ENCODE results near the gene BCAS4. TPM values are rescaled to one million over a fixed set of nuclear protein-coding genes. Genes with fewer than 3 reads are reported as not detected.

BCAS4 gene
- total RNA-seq, 1 experiment from 2014 or later: 13.5 TPM

- Mint-ChIP-seq H3K4me3 (ENCODE audit: low read depth, unreplicated experiment) (no peak overlapping the region), H3K27me3 (ENCODE audit: unreplicated experiment) (no peaks in the 10 kb centered on the region), H3K9me3 (ENCODE audit: low read depth, unreplicated experiment) (no peaks in the 10 kb centered on the region), H3K4me1 (ENCODE audit: low read depth, unreplicated experiment) (peaks cover 18% of the 10 kb centered on the region), H3K27ac (ENCODE audit: unreplicated experiment) (no peak overlapping the region), H3K36me3 (ENCODE audit: insufficient read depth, unreplicated experiment) (no peaks in the 10 kb centered on the region)
- CTCF ChIA-PET: no interaction called here
- TF ChIP-seq CTCF (IDR thresholded peaks at IDR 0.05; ENCODE audit: unreplicated experiment): no peak
- intact Hi-C loops (cut with micrococcal nuclease; ENCODE audit: unreplicated experiment): no loop called here
- no peak for DNase-seq
- BruUV-seq (replicated peaks): no TSS peak
Measured at GRCh38 chr20:50865591-50865990, 70.7 kb downstream of the BCAS4 start.

- Mint-ChIP-seq H3K4me3 (ENCODE audit: low read depth, unreplicated experiment) (no peak overlapping the region), H3K9me3 (ENCODE audit: low read depth, unreplicated experiment) (no peaks in the 10 kb centered on the region), H3K27me3 (ENCODE audit: unreplicated experiment) (no peaks in the 10 kb centered on the region), H3K36me3 (ENCODE audit: insufficient read depth, unreplicated experiment) (no peaks in the 10 kb centered on the region), H3K27ac (ENCODE audit: unreplicated experiment) (no peak overlapping the region), H3K4me1 (ENCODE audit: low read depth, unreplicated experiment) (peaks cover 18% of the 10 kb centered on the region)
- DNase-seq: no peak
- no TSS peak for BruUV-seq (replicated peaks)
- intact Hi-C loops (cut with micrococcal nuclease; ENCODE audit: unreplicated experiment): no loop called here
- TF ChIP-seq CTCF (IDR thresholded peaks at IDR 0.05; ENCODE audit: unreplicated experiment): no peak
- CTCF ChIA-PET: no interaction called here
Measured at GRCh38 chr20:50866036-50866685, 71.3 kb downstream of the BCAS4 start.

GRCh38 chr20:50866831-50867230, 72.0 kb downstream of the BCAS4 start:
- Mint-ChIP-seq H3K36me3 (ENCODE audit: insufficient read depth, unreplicated experiment) (no peaks in the 10 kb centered on the region), H3K4me3 (ENCODE audit: low read depth, unreplicated experiment) (no peak overlapping the region), H3K9me3 (ENCODE audit: low read depth, unreplicated experiment) (no peaks in the 10 kb centered on the region), H3K4me1 (ENCODE audit: low read depth, unreplicated experiment) (peaks cover 18% of the 10 kb centered on the region), H3K27ac (ENCODE audit: unreplicated experiment) (no peak overlapping the region), H3K27me3 (ENCODE audit: unreplicated experiment) (no peaks in the 10 kb centered on the region)
- CTCF ChIA-PET: no interaction called here
- no peak for DNase-seq
- TF ChIP-seq CTCF (IDR thresholded peaks at IDR 0.05; ENCODE audit: unreplicated experiment): no peak
- BruUV-seq (replicated peaks): no TSS peak
- intact Hi-C loops (cut with micrococcal nuclease; ENCODE audit: unreplicated experiment): no loop called here

DNA sequence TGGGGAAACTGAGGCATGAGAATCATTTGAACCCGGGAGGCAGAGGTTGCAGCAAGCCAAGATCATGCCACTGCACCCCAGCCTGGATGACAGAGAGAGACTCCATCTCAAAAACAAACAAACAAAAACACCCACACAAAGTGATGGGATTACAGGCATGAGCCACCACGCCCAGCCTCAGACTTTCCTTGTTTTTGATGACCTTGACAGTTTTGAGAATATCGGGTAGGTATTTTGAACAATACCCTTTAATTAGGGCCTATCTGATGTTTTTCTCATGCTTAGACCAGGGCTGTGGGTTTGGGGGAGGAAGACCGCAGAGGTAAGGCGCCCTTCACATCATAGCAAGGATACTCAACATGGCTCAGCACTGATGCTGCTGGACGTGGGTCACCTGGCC, 72.9 kb downstream of the BCAS4 start:
- no peak overlapping the region for H3K4me3 Mint-ChIP-seq (ENCODE audit: low read depth, unreplicated experiment)
- no peak for DNase-seq
- no peaks in the 10 kb centered on the region for H3K36me3 Mint-ChIP-seq (ENCODE audit: insufficient read depth, unreplicated experiment)
- H3K27me3 Mint-ChIP-seq (ENCODE audit: unreplicated experiment): no peaks in the 10 kb centered on the region
- no peaks in the 10 kb centered on the region for H3K9me3 Mint-ChIP-seq (ENCODE audit: low read depth, unreplicated experiment)
- no peak overlapping the region for H3K27ac Mint-ChIP-seq (ENCODE audit: unreplicated experiment)
- BruUV-seq (replicated peaks): no TSS peak
- no peak for TF ChIP-seq CTCF (IDR thresholded peaks at IDR 0.05; ENCODE audit: unreplicated experiment)
- H3K4me1 Mint-ChIP-seq (ENCODE audit: low read depth, unreplicated experiment): peaks cover 18% of the 10 kb centered on the region
- intact Hi-C loops (cut with micrococcal nuclease; ENCODE audit: unreplicated experiment): no loop called here
- CTCF ChIA-PET: interaction anchor here (1.9 kb wide), 1 partner anchor 9 kb away, joined by 5 read pairs; no protein-coding TSS in a partner anchor

All from Calu3 (cell line).